HepG2 (cell line): ENCODE measurements around the gene CRADD. TPM values are rescaled to one million over a fixed set of nuclear protein-coding genes. Genes with fewer than 3 reads are reported as not detected.

ENCODE experiments used
- ATF4 ChIP-seq, 2 experiments: fragments of 450-650 bp in 1 of 2; sonication (generic) in 1 of 2; formaldehyde crosslinking; IDR thresholded peaks; 2 replicates each; pipeline versions ENCODE4 v1.5.0 to v1.8.0; 2020 to 2022; ENCODE audit warnings: mild to moderate bottlenecking in 1 of 2, missing genetic modification reagents in 1 of 2
- BHLHE40 ChIP-seq: IDR thresholded peaks from 2 replicates; pipeline ENCODE4 v1.6.1; 2011; ENCODE audit warnings: low read length, improper control_type of control experiment
- CSRNP1 ChIP-seq: sonication (generic); formaldehyde crosslinking; IDR thresholded peaks from 2 replicates; pipeline ENCODE4 v1.8.1; 2023; ENCODE audit warnings: mild to moderate bottlenecking, missing genetic modification reagents
- DBP ChIP-seq: sonication (generic); formaldehyde crosslinking; IDR thresholded peaks from 2 replicates; pipeline ENCODE4 v1.4.0; 2020; ENCODE audit warnings: missing genetic modification reagents; ENCODE audit errors: not compliant biosample characterization
- FOSL2 ChIP-seq: sonication (generic); formaldehyde crosslinking; IDR thresholded peaks from 2 replicates; pipeline ENCODE4 v1.4.0; 2020; ENCODE audit warnings: missing genetic modification reagents
- HOXA7 ChIP-seq: sonication (generic); formaldehyde crosslinking; IDR thresholded peaks from 2 replicates; pipeline ENCODE4 v1.8.1; 2022; ENCODE audit warnings: mild to moderate bottlenecking, missing genetic modification reagents, moderate library complexity
- IRF1 ChIP-seq: sonication (generic); formaldehyde crosslinking; IDR thresholded peaks from 2 replicates; pipeline ENCODE4 v1.4.0; 2020; ENCODE audit warnings: low read depth, mild to moderate bottlenecking, missing genetic modification reagents
- MTF1 ChIP-seq: sonication (generic); formaldehyde crosslinking; IDR thresholded peaks from 2 replicates; pipeline ENCODE4 v1.5.0; 2020; ENCODE audit warnings: missing genetic modification reagents
- PITX1 ChIP-seq: sonication (generic); formaldehyde crosslinking; IDR thresholded peaks from 2 replicates; pipeline ENCODE4 v1.5.1; 2020; ENCODE audit warnings: mild to moderate bottlenecking, missing genetic modification reagents
- SALL2 ChIP-seq: sonication (generic); formaldehyde crosslinking; IDR thresholded peaks from 2 replicates; pipeline ENCODE4 v1.8.1; 2023; ENCODE audit warnings: mild to moderate bottlenecking, missing genetic modification reagents, inconsistent platforms
- SIN3A ChIP-seq: IDR thresholded peaks from 2 replicates; pipeline ENCODE4 v1.6.1; 2011; ENCODE audit warnings: low read depth, mild to moderate bottlenecking, control low read depth, low read length, borderline replicate concordance
- SMAD9 ChIP-seq: sonication (generic); formaldehyde crosslinking; IDR thresholded peaks from 2 replicates; pipeline ENCODE4 v1.5.1; 2020; ENCODE audit warnings: mild to moderate bottlenecking, missing genetic modification reagents
- WIZ ChIP-seq: sonication (generic); formaldehyde crosslinking; IDR thresholded peaks from 2 replicates; pipeline ENCODE4 v1.5.1; 2020; ENCODE audit warnings: mild to moderate bottlenecking, missing genetic modification reagents
- YEATS2 ChIP-seq: sonication (generic); formaldehyde crosslinking; IDR thresholded peaks from 2 replicates; pipeline ENCODE4 v1.4.0; 2020; ENCODE audit warnings: missing genetic modification reagents, borderline replicate concordance
- ZBTB7B ChIP-seq: sonication (generic); formaldehyde crosslinking; IDR thresholded peaks from 2 replicates; pipeline ENCODE4 v1.4.0; 2020; ENCODE audit warnings: missing genetic modification reagents
- ZFP41 ChIP-seq: sonication (generic); formaldehyde crosslinking; IDR thresholded peaks from 2 replicates; pipeline ENCODE4 v1.4.0; 2020; ENCODE audit warnings: mild to moderate bottlenecking, missing genetic modification reagents, borderline replicate concordance
- ZNF10 ChIP-seq: sonication (generic); formaldehyde crosslinking; IDR thresholded peaks from 2 replicates; pipeline ENCODE4 v1.4.0; 2020; ENCODE audit warnings: mild to moderate bottlenecking, low read depth, missing genetic modification reagents, borderline replicate concordance
- ZNF362 ChIP-seq: sonication (generic); formaldehyde crosslinking; IDR thresholded peaks from 2 replicates; pipeline ENCODE4 v1.4.0; 2020; ENCODE audit warnings: missing genetic modification reagents, mild to moderate bottlenecking, borderline replicate concordance
- ZNF501 ChIP-seq: sonication (generic); formaldehyde crosslinking; IDR thresholded peaks from 2 replicates; pipeline ENCODE4 v1.5.1; 2020; ENCODE audit warnings: mild to moderate bottlenecking, moderate library complexity, missing genetic modification reagents
- ZNF607 ChIP-seq: sonication (generic); formaldehyde crosslinking; IDR thresholded peaks from 2 replicates; pipeline ENCODE4 v1.5.1; 2020; ENCODE audit warnings: missing genetic modification reagents, mild to moderate bottlenecking, borderline replicate concordance
- ZZZ3 ChIP-seq: sonication (generic); formaldehyde crosslinking; IDR thresholded peaks from 2 replicates; pipeline ENCODE4 v1.4.0; 2020; ENCODE audit warnings: missing genetic modification reagents, mild to moderate bottlenecking, borderline replicate concordance
- polyA plus RNA-seq, 8 experiments: library from polyadenylated mRNA; depleted of rRNA in 3 of 8; stranded (reverse) in 7 of 8; unstranded in 1 of 8; fragments of >200 nt; fragmentation: Illumina TruSeq in 4 of 8; extraction: Trizol in 4 of 8; gene quantifications; 2 replicates each; pipeline versions ENCODE4 v1.2.1 to v1.2.3, GENCODE V29; 2011 to 2016; ENCODE audit warnings: low read depth in 4 of 8, missing spikeins in 1 of 8, mixed read lengths in 1 of 8; ENCODE audit not compliant: insufficient read depth in 1 of 8
- total RNA-seq, 5 experiments: library from RNA; depleted of rRNA; stranded (reverse); fragments of >200 nt; fragmentation: Illumina TruSeq; extraction: Trizol; gene quantifications; 2 replicates each; pipeline ENCODE4 v1.2.3, GENCODE V29; 2016; ENCODE audit warnings: low read depth in 1 of 5

CRADD gene
- total and polyA plus RNA-seq, 2 of the 13 experiments (the other 11 are each of a cell fraction or from before 2014, with no cell fraction given) = 12.4 to 18.8 TPM

- 0 out of 2 replicates have a peak, but pooled peaks have one; percentile 28 for TF ChIP-seq SALL2
- peak; percentile 83 for TF ChIP-seq ZNF501 (CRISPR knock-in tag)
- no peak for TF ChIP-seq ZNF10
- no peak for TF ChIP-seq BHLHE40
- no peak for TF ChIP-seq IRF1
- peak; percentile 58; the same call in 1 of the 2 replicates for TF ChIP-seq CSRNP1 (CRISPR knock-in tag)
- TF ChIP-seq YEATS2 (CRISPR knock-in tag) = peak; percentile 76; the same call in 1 of the 2 replicates
- 0 out of 2 replicates have a peak, but pooled peaks have one; percentile 63 for TF ChIP-seq ZNF607 (CRISPR knock-in tag)
- TF ChIP-seq ZFP41 (CRISPR knock-in tag) = no peak
- no peak; a peak in 1 of 4 replicates for TF ChIP-seq ATF4 (CRISPR knock-in tag; IDR thresholded peaks at IDR 0.05)
- peak; percentile 81; the same call in 1 of the 2 replicates for TF ChIP-seq SIN3A
- TF ChIP-seq FOSL2 (CRISPR knock-in tag) = peak; percentile 52
- no peak for TF ChIP-seq DBP
- TF ChIP-seq ZNF362 = no peak; the same call in 1 of the 2 replicates
- TF ChIP-seq PITX1 (CRISPR knock-in tag) = no peak
- no peak for TF ChIP-seq SMAD9 (CRISPR knock-in tag)
- TF ChIP-seq ZBTB7B (CRISPR knock-in tag) = peak; percentile 57; the same call in 1 of the 2 replicates
- TF ChIP-seq MTF1 = no peak
- TF ChIP-seq ZZZ3 (CRISPR knock-in tag) = peak; percentile 17; the same call in 1 of the 2 replicates
- no peak for TF ChIP-seq HOXA7 (CRISPR knock-in tag)
- no peak for TF ChIP-seq WIZ
Observed at GRCh38 chr12:93677195-93678064, at the start of gene CRADD (continued).
